ENCODE measurements around the gene PSMD6.

PSMD6 gene

GRCh38 chr3:63966007-63966406 is 57.3 kb downstream of the PSMD6 start:
- H3K4me3 ChIP-seq (ENCODE audit: low read depth, low read length): no peak overlapping the region
- DNase-seq (ENCODE audit: low read depth): no peak
- TF ChIP-seq, protein P1, sequence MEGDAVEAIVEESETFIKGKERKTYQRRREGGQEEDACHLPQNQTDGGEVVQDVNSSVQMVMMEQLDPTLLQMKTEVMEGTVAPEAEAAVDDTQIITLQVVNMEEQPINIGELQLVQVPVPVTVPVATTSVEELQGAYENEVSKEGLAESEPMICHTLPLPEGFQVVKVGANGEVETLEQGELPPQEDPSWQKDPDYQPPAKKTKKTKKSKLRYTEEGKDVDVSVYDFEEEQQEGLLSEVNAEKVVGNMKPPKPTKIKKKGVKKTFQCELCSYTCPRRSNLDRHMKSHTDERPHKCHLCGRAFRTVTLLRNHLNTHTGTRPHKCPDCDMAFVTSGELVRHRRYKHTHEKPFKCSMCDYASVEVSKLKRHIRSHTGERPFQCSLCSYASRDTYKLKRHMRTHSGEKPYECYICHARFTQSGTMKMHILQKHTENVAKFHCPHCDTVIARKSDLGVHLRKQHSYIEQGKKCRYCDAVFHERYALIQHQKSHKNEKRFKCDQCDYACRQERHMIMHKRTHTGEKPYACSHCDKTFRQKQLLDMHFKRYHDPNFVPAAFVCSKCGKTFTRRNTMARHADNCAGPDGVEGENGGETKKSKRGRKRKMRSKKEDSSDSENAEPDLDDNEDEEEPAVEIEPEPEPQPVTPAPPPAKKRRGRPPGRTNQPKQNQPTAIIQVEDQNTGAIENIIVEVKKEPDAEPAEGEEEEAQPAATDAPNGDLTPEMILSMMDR (conservative IDR thresholded peaks at IDR 0.05; ENCODE audit: low read depth, low read length): no peak

GRCh38 chr3:63964681-63965485 is 58.4 kb downstream of the PSMD6 start:
- TF ChIP-seq, protein P1 (conservative IDR thresholded peaks at IDR 0.05; ENCODE audit: low read depth, low read length): no peak
- no peak overlapping the region for H3K4me3 ChIP-seq (ENCODE audit: low read depth, low read length)
- DNase-seq (ENCODE audit: low read depth): no peak

DNA sequence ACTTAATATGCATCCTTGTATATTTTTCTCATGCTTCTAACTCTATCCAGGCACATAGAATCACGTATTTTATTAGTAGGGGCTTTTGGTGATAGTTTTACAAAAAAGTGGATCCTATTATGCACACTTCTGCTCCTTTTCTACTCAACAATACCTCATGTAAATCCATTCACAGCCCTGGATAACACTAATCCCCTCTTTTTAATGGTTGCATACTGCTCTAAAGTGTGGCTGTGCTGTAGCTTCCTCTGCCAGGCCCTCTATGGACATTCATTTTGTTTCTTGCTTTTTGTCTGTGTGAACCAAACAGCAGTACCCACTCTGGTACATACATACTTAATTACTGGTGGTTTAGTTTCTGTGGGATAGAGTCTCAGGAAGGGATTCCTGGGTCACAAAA is 59.8 kb downstream of the PSMD6 start:
- DNase-seq (ENCODE audit: low read depth): no peak
- TF ChIP-seq, protein P1 (conservative IDR thresholded peaks at IDR 0.05; ENCODE audit: low read depth, low read length): no peak
- H3K4me3 ChIP-seq (ENCODE audit: low read depth, low read length): no peak overlapping the region

DNA sequence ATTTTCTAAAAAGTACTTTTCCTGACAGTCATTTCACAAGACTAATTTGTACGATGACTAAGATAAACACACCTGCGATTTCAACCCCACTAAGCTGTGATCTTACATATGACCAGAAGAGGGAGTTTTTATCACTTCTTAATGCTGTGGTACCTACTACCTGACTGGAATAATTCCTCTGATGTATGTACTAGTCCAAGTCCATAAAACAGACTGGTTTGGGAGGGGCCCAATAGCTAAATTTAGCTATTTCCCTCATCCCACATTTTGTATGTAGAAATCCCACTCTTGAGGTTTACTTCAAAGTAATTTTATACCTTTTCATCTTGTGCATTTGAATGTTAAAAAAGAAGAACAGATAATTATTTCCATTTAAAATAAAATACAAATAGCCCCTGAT is 61.4 kb downstream of the PSMD6 start:
- peak; percentile 75 for DNase-seq (ENCODE audit: low read depth)

More for the DNA sequence above, 61.4 kb downstream of the PSMD6 start:
- TF ChIP-seq, protein P1 (conservative IDR thresholded peaks at IDR 0.05; ENCODE audit: low read depth, low read length): peak; percentile 64
- H3K4me3 ChIP-seq (ENCODE audit: low read depth, low read length): no peak overlapping the region

Data from choroid plexus epithelial cell (primary cell).